OCI-LY7 (cell line): Measurements from ENCODE around the gene RIT2. TPM values are rescaled to one million over a fixed set of nuclear protein-coding genes. Genes with fewer than 3 reads are reported as not detected.
A peak's percentile ranks its signal among the peaks of the same experiment; 100 is the strongest.

ENCODE experiments used
- Bru-seq: library from RNA; stranded (reverse); fragments of 400-500 nt; gene quantifications from one replicate; lab custom pipeline; 2021; lab: Mats Ljungman, UMichigan
- BruChase-seq, 2 experiments: library from RNA; stranded (reverse); fragments of 400-500 nt; gene quantifications; one replicate each; lab custom pipeline; 2021; lab: Mats Ljungman, UMichigan
- BruUV-seq: library from RNA; stranded (reverse); fragments of 400-500 nt; replicated peaks from 2 replicates; lab custom pipeline; 2021; lab: Mats Ljungman, UMichigan
- CTCF ChIA-PET: fragments of 300-600 bp; sonication (Branson Sonifier 250); formaldehyde crosslinking; loops from one replicate; lab custom pipeline; 2022; ENCODE audit warnings: antibody characterized with exemption; ENCODE audit not compliant: unreplicated experiment; lab: Charles Lee
- POLR2A ChIA-PET: fragments of 300-600 bp; sonication (Branson Sonifier 250); formaldehyde crosslinking; loops from one replicate; lab custom pipeline; 2022; ENCODE audit warnings: antibody characterized with exemption; lab: Charles Lee
- DNase-seq: peaks from one replicate; pipeline ENCODE4 v3.0.0-alpha.2; 2015; ENCODE audit warnings: low spot score
- H2AFZ ChIP-seq: fragments of 200-600 bp; sonication (generic), shearing (Covaris generic); 2 replicates; pipeline ENCODE4 v1.6.1; 2014; ENCODE audit warnings: mild to moderate bottlenecking, antibody characterized with exemption, low read length, moderate library complexity
- H3K27ac ChIP-seq: fragments of 200-600 bp; sonication (generic); 2 replicates; pipeline ENCODE4 v1.5.1; 2014; ENCODE audit warnings: mixed run types, low read depth, mild to moderate bottlenecking, moderate library complexity, low read length, inconsistent platforms; ENCODE audit not compliant: poor library complexity, severe bottlenecking
- H3K36me3 ChIP-seq: fragments of 200-600 bp; sonication (generic); 2 replicates; pipeline ENCODE4 v1.6.1; 2014; ENCODE audit warnings: mild to moderate bottlenecking, antibody characterized with exemption, low read length, moderate library complexity, mixed read lengths; ENCODE audit not compliant: insufficient read depth
- H3K4me1 ChIP-seq: fragments of 200-600 bp; sonication (generic); 2 replicates; pipeline ENCODE4 v1.5.1; 2014; ENCODE audit warnings: mild to moderate bottlenecking, low read length; ENCODE audit not compliant: insufficient read depth, poor library complexity, severe bottlenecking
- H3K4me2 ChIP-seq: fragments of 200-600 bp; sonication (generic); 2 replicates; pipeline ENCODE4 v1.6.1; 2014; ENCODE audit warnings: mild to moderate bottlenecking, low read length
- H3K4me3 ChIP-seq: fragments of 200-600 bp; sonication (generic); 2 replicates; pipeline ENCODE4 v1.5.1; 2014; ENCODE audit warnings: mild to moderate bottlenecking, low read depth, low read length; ENCODE audit not compliant: poor library complexity, severe bottlenecking
- H3K79me2 ChIP-seq: fragments of 200-600 bp; sonication (generic); 2 replicates; pipeline ENCODE4 v1.6.1; 2016; ENCODE audit warnings: low read depth, mild to moderate bottlenecking, low read length, moderate library complexity, mixed read lengths; ENCODE audit not compliant: insufficient read depth
- H3K9me2 ChIP-seq: fragments of 200-600 bp; sonication (generic); 2 replicates; pipeline ENCODE4 v1.6.1; 2016; ENCODE audit warnings: mild to moderate bottlenecking, low read length, mixed read lengths; ENCODE audit not compliant: insufficient read depth
- H3K9me3 ChIP-seq: fragments of 200-600 bp; sonication (generic); 2 replicates; pipeline ENCODE4 v1.6.1; 2014; ENCODE audit warnings: mild to moderate bottlenecking, mixed run types, low read length, mixed read lengths
- H4K20me1 ChIP-seq: fragments of 200-600 bp; sonication (generic); 2 replicates; pipeline ENCODE4 v1.6.1; 2014; ENCODE audit warnings: mild to moderate bottlenecking, antibody characterized with exemption, low read length, moderate library complexity, mixed read lengths; ENCODE audit not compliant: insufficient read depth
- EZH2phosphoT487 ChIP-seq: fragments of 200-600 bp; sonication (generic); IDR thresholded peaks from 2 replicates; pipeline ENCODE4 v1.6.1; 2018; ENCODE audit warnings: low read depth, borderline replicate concordance, mild to moderate bottlenecking, mixed run types, antibody characterized with exemption, low read length, moderate library complexity, mixed read lengths
- intact Hi-C: fragments of 100-400 bp; cut with micrococcal nuclease; formaldehyde crosslinking; loops from one replicate; pipeline ENCODE4 v1.10.0; 2022; ENCODE audit not compliant: unreplicated experiment
- long read RNA-seq: library from polyadenylated mRNA; stranded (forward); transcript quantifications from one replicate; pipeline ENCODE4 v2.0.0, GENCODE V29; 2022
- total RNA-seq, 2 experiments: library from RNA; depleted of rRNA in 1 of 2; stranded (reverse); fragments of >200 nt in 1 of 2; shearing (Covaris generic) in 1 of 2; gene quantifications; 2 replicates each; pipeline ENCODE4 v1.2.3, GENCODE V29; 2014 to 2022
- TF ChIP-seq, protein P1 (sequence below): fragments of 200-600 bp; sonication (generic); conservative IDR thresholded peaks from 2 replicates; pipeline ENCODE4 v1.5.1; 2014; ENCODE audit warnings: mild to moderate bottlenecking, antibody characterized with exemption, low read length, moderate library complexity, mixed read lengths

Gene RIT2
- not detected in 2 replicates for total RNA-seq (2014; rRNA removed; shearing (Covaris generic))
- total RNA-seq (2022), result not detected in 2 replicates
- Bru-seq, nascent RNA, result not detected
- BruChase-seq, experiment 1, labeled RNA remaining after a 6-hour chase, result not detected
- percentile 0 among the genes with signal in this experiment for BruChase-seq, experiment 2, labeled RNA remaining after a 2-hour chase
- long read RNA-seq, result 0 reads

DNA sequence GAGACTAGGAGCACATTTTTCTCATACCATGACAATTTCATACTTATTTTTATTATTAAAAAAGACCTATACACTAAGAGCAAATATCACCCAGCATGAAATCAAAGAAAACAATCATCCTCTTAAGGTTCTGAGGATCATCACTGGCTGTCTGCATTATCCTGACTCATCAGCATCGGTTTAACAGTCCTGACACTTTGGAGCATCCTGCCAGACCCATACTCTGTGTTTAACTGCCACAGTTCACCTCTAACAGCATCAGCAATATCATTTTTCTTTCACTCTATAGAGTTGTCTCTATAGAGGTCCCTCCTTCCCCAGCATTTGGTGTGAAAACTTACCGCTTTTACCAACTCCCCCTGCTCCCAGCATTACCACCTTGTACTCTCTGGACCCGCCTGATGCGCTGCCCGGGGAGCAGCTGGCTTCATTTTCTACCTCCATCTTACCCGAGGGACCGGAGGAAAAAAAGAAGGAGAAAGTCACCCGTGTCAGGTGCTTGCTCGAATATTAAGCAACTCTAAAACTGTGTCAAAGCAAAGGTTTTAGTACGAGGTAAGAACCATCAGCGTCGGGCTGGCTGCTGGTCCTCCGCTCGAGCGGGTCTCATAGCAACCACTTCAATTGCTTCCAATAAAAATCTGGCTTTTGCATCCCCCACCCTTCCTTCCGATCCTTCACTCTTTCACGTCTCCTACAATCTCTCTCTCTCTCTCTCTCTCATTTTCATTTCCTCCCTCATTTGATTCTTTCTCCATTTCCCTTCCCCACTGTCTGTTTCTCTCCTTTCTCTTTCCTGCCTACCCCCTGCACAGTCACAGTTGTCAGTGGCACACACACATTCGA is at the start of gene RIT2:
Gene RIT2 (minus strand): TSS at position 610 of the 846 bp plus-strand sequence.
- no peaks in the 10 kb centered on the region for H3K79me2 ChIP-seq
- no peak for DNase-seq
- H3K4me2 ChIP-seq, result no peak within 1 kb of the TSS
- no peak within 1 kb of the TSS for H2AFZ ChIP-seq
- no peaks in the 10 kb centered on the region for H3K4me1 ChIP-seq
- TF ChIP-seq EZH2phosphoT487, result no peak
- TF ChIP-seq, protein P1, sequence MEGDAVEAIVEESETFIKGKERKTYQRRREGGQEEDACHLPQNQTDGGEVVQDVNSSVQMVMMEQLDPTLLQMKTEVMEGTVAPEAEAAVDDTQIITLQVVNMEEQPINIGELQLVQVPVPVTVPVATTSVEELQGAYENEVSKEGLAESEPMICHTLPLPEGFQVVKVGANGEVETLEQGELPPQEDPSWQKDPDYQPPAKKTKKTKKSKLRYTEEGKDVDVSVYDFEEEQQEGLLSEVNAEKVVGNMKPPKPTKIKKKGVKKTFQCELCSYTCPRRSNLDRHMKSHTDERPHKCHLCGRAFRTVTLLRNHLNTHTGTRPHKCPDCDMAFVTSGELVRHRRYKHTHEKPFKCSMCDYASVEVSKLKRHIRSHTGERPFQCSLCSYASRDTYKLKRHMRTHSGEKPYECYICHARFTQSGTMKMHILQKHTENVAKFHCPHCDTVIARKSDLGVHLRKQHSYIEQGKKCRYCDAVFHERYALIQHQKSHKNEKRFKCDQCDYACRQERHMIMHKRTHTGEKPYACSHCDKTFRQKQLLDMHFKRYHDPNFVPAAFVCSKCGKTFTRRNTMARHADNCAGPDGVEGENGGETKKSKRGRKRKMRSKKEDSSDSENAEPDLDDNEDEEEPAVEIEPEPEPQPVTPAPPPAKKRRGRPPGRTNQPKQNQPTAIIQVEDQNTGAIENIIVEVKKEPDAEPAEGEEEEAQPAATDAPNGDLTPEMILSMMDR, result no peak
- POLR2A ChIA-PET, result no interaction called here
- no peak within 1 kb of the TSS for H3K27ac ChIP-seq
- no peaks in the 10 kb centered on the region for H4K20me1 ChIP-seq
- H3K9me2 ChIP-seq, result no peaks in the 10 kb centered on the region
- H3K4me3 ChIP-seq, result no peak within 1 kb of the TSS
- no peaks in the 10 kb centered on the region for H3K9me3 ChIP-seq
- no peaks in the 10 kb centered on the region for H3K36me3 ChIP-seq
- BruUV-seq, result no TSS peak
- CTCF ChIA-PET, result no interaction called here
- intact Hi-C loops, result no loop called here

DNA sequence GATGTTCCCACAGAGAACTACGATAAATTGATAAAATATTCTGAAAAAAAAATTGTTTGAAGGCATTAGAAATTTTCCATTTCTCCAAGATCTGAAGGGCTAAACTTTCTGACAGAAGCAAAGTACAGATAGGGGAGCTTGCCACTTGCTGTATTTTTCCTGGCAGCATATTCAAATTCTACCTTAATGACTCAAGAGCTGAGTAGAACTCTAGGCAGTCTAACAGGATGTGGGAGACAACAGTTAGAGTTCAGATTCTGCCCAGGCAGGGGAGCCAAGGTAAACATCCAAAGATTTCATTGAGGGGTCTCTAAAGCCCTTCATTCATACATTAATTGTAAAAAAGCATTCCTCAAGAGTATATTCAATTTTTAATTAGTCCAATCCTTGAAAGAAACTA is 46.0 kb upstream of the RIT2 start:
- no peaks in the 10 kb centered on the region for H3K9me2 ChIP-seq
- H3K79me2 ChIP-seq, result no peaks in the 10 kb centered on the region
- H3K4me1 ChIP-seq, result no peaks in the 10 kb centered on the region
- no peaks in the 10 kb centered on the region for H4K20me1 ChIP-seq
- ChIA-PET CTCF (no interaction called here), POLR2A (no interaction called here)
- intact Hi-C loops, result no loop called here
- H3K27ac ChIP-seq, result no peak overlapping the region
- no peak overlapping the region for H3K4me3 ChIP-seq
- no peak for DNase-seq
- no peak overlapping the region for H2AFZ ChIP-seq
- no peak overlapping the region for H3K4me2 ChIP-seq
- BruUV-seq, result no TSS peak
- H3K36me3 ChIP-seq, result no peaks in the 10 kb centered on the region
- TF ChIP-seq, protein P1, result no peak
- TF ChIP-seq EZH2phosphoT487, result no peak
- H3K9me3 ChIP-seq, result no peaks in the 10 kb centered on the region

GRCh38 chr18:43160509-43160908 is 45.0 kb upstream of the RIT2 start:
- ChIA-PET CTCF (no interaction called here), POLR2A (no interaction called here)
- no peak for TF ChIP-seq EZH2phosphoT487
- TF ChIP-seq, protein P1, result no peak
- no peak overlapping the region for H3K27ac ChIP-seq
- no peaks in the 10 kb centered on the region for H3K9me2 ChIP-seq
- H3K9me3 ChIP-seq, result no peaks in the 10 kb centered on the region
- H3K4me1 ChIP-seq, result no peaks in the 10 kb centered on the region
- BruUV-seq, result no TSS peak
- DNase-seq, result no peak
- intact Hi-C loops, result no loop called here
- no peak overlapping the region for H2AFZ ChIP-seq
- no peak overlapping the region for H3K4me2 ChIP-seq
- no peaks in the 10 kb centered on the region for H4K20me1 ChIP-seq
- no peaks in the 10 kb centered on the region for H3K79me2 ChIP-seq
- H3K36me3 ChIP-seq, result no peaks in the 10 kb centered on the region
- H3K4me3 ChIP-seq, result no peak overlapping the region
